HEK293 (cell line): ENCODE measurements around the gene AGTPBP1.
"Not testable (repeated sequence)": the region's sequence is repeated elsewhere in the genome, so short reads cannot be mapped to it uniquely, and the experiment has no call there.

Experiments
- AEBP2 ChIP-seq: fragments of 450-650 bp; formaldehyde crosslinking; IDR thresholded peaks from 2 replicates; pipeline ENCODE4 v1.5.1; 2016; ENCODE audit warnings: missing biosample characterization, missing genetic modification characterization, borderline replicate concordance
- ATF2 ChIP-seq: fragments of 450-650 bp; formaldehyde crosslinking; IDR thresholded peaks from 2 replicates; pipeline ENCODE4 v1.5.1; 2016; ENCODE audit warnings: missing biosample characterization, missing genetic modification characterization, low read depth
- CTCF ChIP-seq: fragments of 450-650 bp; formaldehyde crosslinking; IDR thresholded peaks from 2 replicates; pipeline ENCODE4 v1.5.1; 2016; ENCODE audit warnings: missing biosample characterization, missing genetic modification characterization
- PRDM1 ChIP-seq: fragments of 450-650 bp; formaldehyde crosslinking; IDR thresholded peaks from 2 replicates; pipeline ENCODE4; 2016; ENCODE audit warnings: missing biosample characterization, missing genetic modification characterization
- YY1 ChIP-seq: fragments of 450-650 bp; formaldehyde crosslinking; IDR thresholded peaks from 2 replicates; pipeline ENCODE4 v1.5.1; 2018; ENCODE audit warnings: missing biosample characterization, missing genetic modification characterization
- ZNF221 ChIP-seq: fragments of 450-650 bp; formaldehyde crosslinking; IDR thresholded peaks from 2 replicates; pipeline ENCODE4 v1.5.1; 2017; ENCODE audit warnings: missing biosample characterization, missing genetic modification characterization, borderline replicate concordance
- ZNF341 ChIP-seq: fragments of 450-650 bp; formaldehyde crosslinking; IDR thresholded peaks from 2 replicates; pipeline ENCODE4; 2016; ENCODE audit warnings: low read depth, missing biosample characterization, missing genetic modification characterization
- ZNF426 ChIP-seq: fragments of 450-650 bp; formaldehyde crosslinking; IDR thresholded peaks from 2 replicates; pipeline ENCODE4 v1.5.1; 2017; ENCODE audit warnings: missing biosample characterization, missing genetic modification characterization, mild to moderate bottlenecking, inconsistent platforms, moderate library complexity
- ZNF677 ChIP-seq: fragments of 450-650 bp; IDR thresholded peaks from 2 replicates; pipeline ENCODE4 v1.5.0; 2018; ENCODE audit warnings: missing biosample characterization, mild to moderate bottlenecking, missing genetic modification characterization, moderate library complexity
- ZNF692 ChIP-seq: fragments of 450-650 bp; formaldehyde crosslinking; IDR thresholded peaks from 2 replicates; pipeline ENCODE4 v1.5.1; 2016; ENCODE audit warnings: missing biosample characterization, missing genetic modification characterization
- ZNF747 ChIP-seq: fragments of 450-650 bp; formaldehyde crosslinking; IDR thresholded peaks from 2 replicates; pipeline ENCODE4 v1.5.1; 2016; ENCODE audit warnings: missing biosample characterization, missing genetic modification characterization

- not testable (repeated sequence) for TF ChIP-seq YY1; ZNF221 (tag by site-specific recombination); CTCF (tag by site-specific recombination); ZNF692 (tag by site-specific recombination); PRDM1; ZNF677 (tag by site-specific recombination); ZNF747 (tag by site-specific recombination); ATF2 (tag by site-specific recombination); AEBP2; ZNF341; ZNF426 (tag by site-specific recombination)
These were observed 16.0 kb upstream of the AGTPBP1 start for GRCh38 chr9:85757716-85758115.
